ACHN (cell line): ENCODE measurements around the gene PTPRE.

Experiments used
- DNase-seq: peaks from one replicate; pipeline ENCODE4 v3.0.0-alpha.2; 2015
- in situ Hi-C: cut with HindIII; loops from 2 replicates; pipeline ENCODE4 v1.10.0; 2017; ENCODE audit warnings: low sequenced_read_pairs, low pct_ligation_motif_present, low pct_unique_long_range_greater_than_20kb

Gene PTPRE

GRCh38 chr10:127880557-127880956, 26.3 kb upstream of the PTPRE start:
- in situ Hi-C loops = no loop called here
- DNase-seq = no peak

GRCh38 chr10:127881262-127881661, 25.6 kb upstream of the PTPRE start:
- no peak for DNase-seq
- in situ Hi-C loops = no loop called here

- in situ Hi-C loops = no loop called here
Observed at GRCh38 chr10:127882391-127882790, 24.5 kb upstream of the PTPRE start.

GRCh38 chr10:127882801-127883459, 24.0 kb upstream of the PTPRE start:
- in situ Hi-C loops = no loop called here

More at GRCh38 chr10:127882391-127882790, 24.5 kb upstream of the PTPRE start:
- no peak for DNase-seq

GRCh38 chr10:127883516-127883915, 23.4 kb upstream of the PTPRE start:
- in situ Hi-C loops = no loop called here
- DNase-seq = no peak

More at GRCh38 chr10:127882801-127883459, 24.0 kb upstream of the PTPRE start:
- DNase-seq = no peak

- in situ Hi-C loops = no loop called here
- no peak for DNase-seq
Observed at GRCh38 chr10:127884501-127884900, 22.4 kb upstream of the PTPRE start.

GRCh38 chr10:127886371-127887051, 20.4 kb upstream of the PTPRE start:
- no peak for DNase-seq
- in situ Hi-C loops = no loop called here

GRCh38 chr10:127887541-127888415, 19.1 kb upstream of the PTPRE start:
- in situ Hi-C loops = no loop called here
- DNase-seq = no peak

GRCh38 chr10:127888521-127889312, 18.2 kb upstream of the PTPRE start:
- no peak for DNase-seq
- in situ Hi-C loops = no loop called here

- in situ Hi-C loops = no loop called here
- DNase-seq = no peak
Observed at GRCh38 chr10:127889605-127890195, 17.2 kb upstream of the PTPRE start.

- in situ Hi-C loops = no loop called here
- DNase-seq = no peak
Observed at GRCh38 chr10:127890216-127890615, 16.7 kb upstream of the PTPRE start.

- in situ Hi-C loops = no loop called here
- DNase-seq = no peak
Observed at GRCh38 chr10:127890832-127891334, 16.0 kb upstream of the PTPRE start.

GRCh38 chr10:127892743-127893142, 14.2 kb upstream of the PTPRE start, which contains the start of gene CLRN3:
Gene CLRN3, minus strand, starts transcription at chr10:127892941. Its CDS starts 157 bp downstream, at chr10:127892784.
- in situ Hi-C loops = no loop called here

GRCh38 chr10:127894146-127894545, 12.8 kb upstream of the PTPRE start:
- in situ Hi-C loops = no loop called here
- no peak for DNase-seq

More at GRCh38 chr10:127892743-127893142, 14.2 kb upstream of the PTPRE start, which contains the start of gene CLRN3:
- no peak for DNase-seq

GRCh38 chr10:127896590-127896989, 10.3 kb upstream of the PTPRE start:
- DNase-seq = no peak
- in situ Hi-C loops = no loop called here

- no peak for DNase-seq
- in situ Hi-C loops = no loop called here
Observed at GRCh38 chr10:127897177-127897576, 9.7 kb upstream of the PTPRE start.

GRCh38 chr10:127899766-127900387, 7.0 kb upstream of the PTPRE start:
- DNase-seq = no peak
- in situ Hi-C loops = no loop called here
